Keratinocyte (primary cell): Measurements from ENCODE around the gene STMN3.

ENCODE experiments used
- EZH2 ChIP-seq: IDR thresholded peaks from one replicate; pipeline ENCODE4 v1.6.1; 2012; ENCODE audit warnings: inconsistent platforms, mild to moderate bottlenecking, low read length, moderate library complexity
- TF ChIP-seq, protein P1 (sequence below), 3 experiments: IDR thresholded peaks in 1 of 3; conservative IDR thresholded peaks in 1 of 3; optimal IDR thresholded peaks in 1 of 3; 2 replicates in 2 of 3; 3 replicates in 1 of 3; pipeline versions ENCODE3 to v1.5.1; 2011; ENCODE audit warnings: low read length in 3 of 3, mild to moderate bottlenecking in 3 of 3, moderate library complexity in 2 of 3, control low read depth in 1 of 3, inconsistent platforms in 1 of 3; ENCODE audit not compliant: insufficient read depth in 2 of 3; ENCODE audit errors: extremely low read depth in 1 of 3

- TF ChIP-seq, protein P1, sequence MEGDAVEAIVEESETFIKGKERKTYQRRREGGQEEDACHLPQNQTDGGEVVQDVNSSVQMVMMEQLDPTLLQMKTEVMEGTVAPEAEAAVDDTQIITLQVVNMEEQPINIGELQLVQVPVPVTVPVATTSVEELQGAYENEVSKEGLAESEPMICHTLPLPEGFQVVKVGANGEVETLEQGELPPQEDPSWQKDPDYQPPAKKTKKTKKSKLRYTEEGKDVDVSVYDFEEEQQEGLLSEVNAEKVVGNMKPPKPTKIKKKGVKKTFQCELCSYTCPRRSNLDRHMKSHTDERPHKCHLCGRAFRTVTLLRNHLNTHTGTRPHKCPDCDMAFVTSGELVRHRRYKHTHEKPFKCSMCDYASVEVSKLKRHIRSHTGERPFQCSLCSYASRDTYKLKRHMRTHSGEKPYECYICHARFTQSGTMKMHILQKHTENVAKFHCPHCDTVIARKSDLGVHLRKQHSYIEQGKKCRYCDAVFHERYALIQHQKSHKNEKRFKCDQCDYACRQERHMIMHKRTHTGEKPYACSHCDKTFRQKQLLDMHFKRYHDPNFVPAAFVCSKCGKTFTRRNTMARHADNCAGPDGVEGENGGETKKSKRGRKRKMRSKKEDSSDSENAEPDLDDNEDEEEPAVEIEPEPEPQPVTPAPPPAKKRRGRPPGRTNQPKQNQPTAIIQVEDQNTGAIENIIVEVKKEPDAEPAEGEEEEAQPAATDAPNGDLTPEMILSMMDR (optimal IDR thresholded peaks at IDR 0.05 in 1 of 3, IDR thresholded peaks at IDR 0.05 in 1 of 3, conservative IDR thresholded peaks at IDR 0.05 in 1 of 3; ENCODE audit: extremely low read depth in 1 of 3, insufficient read depth in 2 of 3, low read length in 3 of 3): no peak
- TF ChIP-seq EZH2: no peak
These were observed 31.1 kb downstream of the STMN3 start for GRCh38 chr20:63622096-63622495.
